Measurements from ENCODE around the gene BAX. TPM values are rescaled to one million over a fixed set of nuclear protein-coding genes. Genes with fewer than 3 reads are reported as not detected.

The BAX gene
- total and polyA plus RNA-seq, 9 of the 15 experiments (the other 6 are each of a cell fraction or from before 2014, with no cell fraction given) = 3.2 to 95.4 (median 44.5) TPM

DNA sequence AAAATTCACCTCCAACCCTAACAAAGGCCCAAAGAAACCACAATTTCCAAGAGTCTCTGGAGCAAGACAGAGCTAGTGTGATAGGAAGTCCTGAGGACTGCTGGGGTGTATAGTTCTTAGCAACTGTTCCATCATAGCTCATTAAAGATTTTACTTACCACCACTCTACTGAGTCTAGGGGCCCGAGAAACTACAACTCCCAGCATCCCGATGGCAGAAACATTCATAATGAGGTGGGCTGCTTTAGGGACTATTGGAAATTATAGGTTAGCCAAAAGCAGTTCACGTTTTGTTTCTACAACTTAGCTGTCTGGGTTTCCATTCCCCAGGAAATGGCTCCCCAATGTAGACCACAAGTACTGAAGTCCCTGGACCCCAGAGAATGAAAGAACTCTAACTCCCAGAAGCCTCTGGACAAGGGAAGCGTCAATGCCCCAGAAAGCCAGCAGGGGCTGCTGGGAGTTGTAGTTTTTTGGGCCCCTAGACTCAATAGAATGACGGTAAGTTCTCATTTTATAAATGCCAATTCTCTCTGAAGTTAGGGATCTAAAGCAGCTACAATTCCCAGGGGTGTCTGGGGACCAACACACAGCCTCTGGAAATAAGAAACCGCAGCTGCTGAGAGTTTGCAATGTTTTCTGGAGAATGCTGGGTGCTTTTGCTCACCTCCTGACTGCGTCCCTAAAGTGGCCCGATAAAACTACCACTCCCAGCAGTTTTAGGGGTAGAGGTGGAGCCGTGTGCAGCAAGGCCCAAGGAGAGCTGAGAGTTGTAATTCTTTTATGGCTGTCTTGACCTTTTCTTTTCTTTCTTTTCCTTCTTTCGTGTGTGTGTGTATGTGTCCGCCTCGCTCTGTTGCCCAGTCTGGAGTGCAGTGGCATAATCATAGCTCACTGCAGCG lies 21.5 kb downstream of the BAX start (continued):
- peak; percentile 94 for TF ChIP-seq CREM (IDR thresholded peaks at IDR 0.05; ENCODE audit: low read depth)
- TF ChIP-seq SP1 (CRISPR knock-in tag; IDR thresholded peaks at IDR 0.05) = peak; percentile 54; the same call in 1 of the 2 replicates
- TF ChIP-seq ZNF217 (CRISPR knock-in tag; IDR thresholded peaks at IDR 0.05) = no peak
- TF ChIP-seq STAG1 (CRISPR knock-in tag; IDR thresholded peaks at IDR 0.05; ENCODE audit: borderline replicate concordance) = no peak
- TF ChIP-seq ZNF143 (CRISPR knock-in tag; IDR thresholded peaks at IDR 0.05) = peak; percentile 92
- TF ChIP-seq ZNF766 (CRISPR knock-in tag; conservative IDR thresholded peaks at IDR 0.05) = peak; percentile 93
- peak; percentile 85 for TF ChIP-seq ASH1L (IDR thresholded peaks at IDR 0.05; ENCODE audit: borderline replicate concordance, low read depth, partially characterized antibody)
- TF ChIP-seq, protein P1, sequence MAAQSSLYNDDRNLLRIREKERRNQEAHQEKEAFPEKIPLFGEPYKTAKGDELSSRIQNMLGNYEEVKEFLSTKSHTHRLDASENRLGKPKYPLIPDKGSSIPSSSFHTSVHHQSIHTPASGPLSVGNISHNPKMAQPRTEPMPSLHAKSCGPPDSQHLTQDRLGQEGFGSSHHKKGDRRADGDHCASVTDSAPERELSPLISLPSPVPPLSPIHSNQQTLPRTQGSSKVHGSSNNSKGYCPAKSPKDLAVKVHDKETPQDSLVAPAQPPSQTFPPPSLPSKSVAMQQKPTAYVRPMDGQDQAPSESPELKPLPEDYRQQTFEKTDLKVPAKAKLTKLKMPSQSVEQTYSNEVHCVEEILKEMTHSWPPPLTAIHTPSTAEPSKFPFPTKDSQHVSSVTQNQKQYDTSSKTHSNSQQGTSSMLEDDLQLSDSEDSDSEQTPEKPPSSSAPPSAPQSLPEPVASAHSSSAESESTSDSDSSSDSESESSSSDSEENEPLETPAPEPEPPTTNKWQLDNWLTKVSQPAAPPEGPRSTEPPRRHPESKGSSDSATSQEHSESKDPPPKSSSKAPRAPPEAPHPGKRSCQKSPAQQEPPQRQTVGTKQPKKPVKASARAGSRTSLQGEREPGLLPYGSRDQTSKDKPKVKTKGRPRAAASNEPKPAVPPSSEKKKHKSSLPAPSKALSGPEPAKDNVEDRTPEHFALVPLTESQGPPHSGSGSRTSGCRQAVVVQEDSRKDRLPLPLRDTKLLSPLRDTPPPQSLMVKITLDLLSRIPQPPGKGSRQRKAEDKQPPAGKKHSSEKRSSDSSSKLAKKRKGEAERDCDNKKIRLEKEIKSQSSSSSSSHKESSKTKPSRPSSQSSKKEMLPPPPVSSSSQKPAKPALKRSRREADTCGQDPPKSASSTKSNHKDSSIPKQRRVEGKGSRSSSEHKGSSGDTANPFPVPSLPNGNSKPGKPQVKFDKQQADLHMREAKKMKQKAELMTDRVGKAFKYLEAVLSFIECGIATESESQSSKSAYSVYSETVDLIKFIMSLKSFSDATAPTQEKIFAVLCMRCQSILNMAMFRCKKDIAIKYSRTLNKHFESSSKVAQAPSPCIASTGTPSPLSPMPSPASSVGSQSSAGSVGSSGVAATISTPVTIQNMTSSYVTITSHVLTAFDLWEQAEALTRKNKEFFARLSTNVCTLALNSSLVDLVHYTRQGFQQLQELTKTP (IDR thresholded peaks at IDR 0.05; ENCODE audit: low read depth in 1 of 2, partially characterized antibody in 2 of 2) = peak in 1 of 2 experiments; percentile 99
- TF ChIP-seq ZFP36 (IDR thresholded peaks at IDR 0.05; ENCODE audit: low read depth, low read length, partially characterized antibody) = no peak
- TF ChIP-seq, protein P2, sequence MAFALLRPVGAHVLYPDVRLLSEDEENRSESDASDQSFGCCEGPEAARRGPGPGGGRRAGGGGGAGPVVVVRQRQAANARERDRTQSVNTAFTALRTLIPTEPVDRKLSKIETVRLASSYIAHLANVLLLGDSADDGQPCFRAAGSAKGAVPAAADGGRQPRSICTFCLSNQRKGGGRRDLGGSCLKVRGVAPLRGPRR (CRISPR knock-in tag; IDR thresholded peaks at IDR 0.05) = no peak
- no peak for TF ChIP-seq EZH2 (IDR thresholded peaks at IDR 0.05; ENCODE audit: borderline replicate concordance, low read depth, low read length)
- peak; percentile 96 for TF ChIP-seq HCFC1 (IDR thresholded peaks at IDR 0.05; ENCODE audit: low read depth, low read length)
- no peak for TF ChIP-seq TRIM24 (IDR thresholded peaks at IDR 0.05)
- peak; percentile 24 for TF ChIP-seq POU5F1 (IDR thresholded peaks at IDR 0.05; ENCODE audit: borderline replicate concordance, low read depth, low read length, partially characterized antibody)
- no peak for TF ChIP-seq ZSCAN32 (CRISPR knock-in tag; IDR thresholded peaks at IDR 0.05)
- TF ChIP-seq L3MBTL2 (IDR thresholded peaks at IDR 0.05) = peak; percentile 63
- peak; percentile 98 to 99 for TF ChIP-seq SIX5 (IDR thresholded peaks at IDR 0.05; ENCODE audit: borderline replicate concordance in 1 of 2, insufficient read depth in 1 of 2, low read depth in 1 of 2, low read length in 2 of 2)
- no peak for TF ChIP-seq ZNF121 (CRISPR knock-in tag; conservative IDR thresholded peaks at IDR 0.05)
- no peak for TF ChIP-seq HNRNPLL (IDR thresholded peaks at IDR 0.05; ENCODE audit: low read depth, low read length, poor library complexity, severe bottlenecking)
- TF ChIP-seq CXXC5 (CRISPR knock-in tag; IDR thresholded peaks at IDR 0.05) = peak; percentile 69
- no peak for TF ChIP-seq ZBTB8A (IDR thresholded peaks at IDR 0.05; ENCODE audit: partially characterized antibody)
- peak; percentile 95 for TF ChIP-seq MBD2 (IDR thresholded peaks at IDR 0.05; ENCODE audit: borderline replicate concordance, low read depth)
- no peak for TF ChIP-seq MEF2A (IDR thresholded peaks at IDR 0.05; ENCODE audit: control insufficient read depth, low read depth, low read length)
- TF ChIP-seq U2AF2 (optimal IDR thresholded peaks at IDR 0.05; ENCODE audit: low read depth, low read length) = no peak
